Rectal smooth muscle tissue (tissue), 1 donor: ENCODE results near the gene CNST.
"Not testable (repeated sequence)": the region's sequence is repeated elsewhere in the genome, so short reads cannot be mapped to it uniquely, and the experiment has no call there.

ENCODE experiments used
- H3K27ac ChIP-seq: one replicate; pipeline ENCODE4 v1.7.0; 2013; ENCODE audit warnings: low read depth, low read length, inconsistent platforms
- H3K27me3 ChIP-seq: one replicate; pipeline ENCODE4 v1.7.0; 2013; ENCODE audit warnings: low read length; ENCODE audit not compliant: control insufficient read depth, insufficient read depth
- H3K36me3 ChIP-seq: one replicate; pipeline ENCODE4 v1.7.0; 2013; ENCODE audit warnings: low read length; ENCODE audit not compliant: control insufficient read depth, insufficient read depth
- H3K4me1 ChIP-seq: one replicate; pipeline ENCODE4 v1.7.0; 2013; ENCODE audit warnings: low read length; ENCODE audit not compliant: control insufficient read depth, insufficient read depth
- H3K4me3 ChIP-seq: one replicate; pipeline ENCODE4 v1.7.0; 2013; ENCODE audit warnings: low read length
- H3K9ac ChIP-seq: one replicate; pipeline ENCODE4 v1.7.0; 2013; ENCODE audit warnings: low read length

Gene CNST

GRCh38 chr1:246564839-246565750 lies 1.2 kb upstream of the CNST start:
- no peak overlapping the region for H3K9ac ChIP-seq
- H3K27me3 ChIP-seq = no peaks in the 10 kb centered on the region
- H3K4me3 ChIP-seq = peak overlapping the region; percentile 91
- peak overlapping the region; percentile 2 for H3K27ac ChIP-seq
- H3K36me3 ChIP-seq = no peaks in the 10 kb centered on the region
- H3K4me1 ChIP-seq = no peaks in the 10 kb centered on the region

- Histone ChIP-seq H3K27me3 (no peaks in the 10 kb centered on the region), H3K36me3 (no peaks in the 10 kb centered on the region), H3K4me1 (no peaks in the 10 kb centered on the region), H3K4me3 (peak overlapping the region; percentile 91), H3K27ac (peak overlapping the region; percentile 2), H3K9ac (no peak overlapping the region)
Measured at GRCh38 chr1:246565751-246566127, 517 bp upstream of the CNST start.

GRCh38 chr1:246566813-246567645 lies 773 bp downstream of the CNST start:
- Histone ChIP-seq H3K27me3 (no peaks in the 10 kb centered on the region), H3K4me3 (peak overlapping the region; percentile 91), H3K27ac (peak overlapping the region; percentile 85), H3K4me1 (no peaks in the 10 kb centered on the region), H3K9ac (peak overlapping the region; percentile 92), H3K36me3 (no peaks in the 10 kb centered on the region)

GRCh38 chr1:246567646-246568235 lies 1.5 kb downstream of the CNST start:
- no peaks in the 10 kb centered on the region for H3K36me3 ChIP-seq
- no peaks in the 10 kb centered on the region for H3K4me1 ChIP-seq
- peak overlapping the region; percentile 91 for H3K4me3 ChIP-seq
- H3K27ac ChIP-seq = peak overlapping the region; percentile 85
- no peak overlapping the region for H3K9ac ChIP-seq
- no peaks in the 10 kb centered on the region for H3K27me3 ChIP-seq

- H3K4me3 ChIP-seq = peak overlapping the region; percentile 11
- no peak overlapping the region for H3K27ac ChIP-seq
- no peaks in the 10 kb centered on the region for H3K36me3 ChIP-seq
- H3K27me3 ChIP-seq = no peaks in the 10 kb centered on the region
- H3K4me1 ChIP-seq = peaks cover 6% of the 10 kb centered on the region
- no peak overlapping the region for H3K9ac ChIP-seq
Measured at GRCh38 chr1:246569248-246570238, 3.3 kb downstream of the CNST start.

GRCh38 chr1:246571309-246571708 lies 5.1 kb downstream of the CNST start:
- not testable (repeated sequence) for H3K9ac ChIP-seq, H3K4me3 ChIP-seq, H3K27ac ChIP-seq, H3K4me1 ChIP-seq, H3K36me3 ChIP-seq, H3K27me3 ChIP-seq

- Histone ChIP-seq H3K4me3 (no peak overlapping the region), H3K36me3 (no peaks in the 10 kb centered on the region), H3K4me1 (peaks cover 6% of the 10 kb centered on the region), H3K27me3 (no peaks in the 10 kb centered on the region), H3K9ac (no peak overlapping the region), H3K27ac (no peak overlapping the region)
Measured at GRCh38 chr1:246571953-246572352, 5.7 kb downstream of the CNST start.

GRCh38 chr1:246572785-246573184 lies 6.5 kb downstream of the CNST start:
- Histone ChIP-seq H3K4me3 (no peak overlapping the region), H3K27ac (no peak overlapping the region), H3K4me1 (peaks cover 9% of the 10 kb centered on the region), H3K36me3 (no peaks in the 10 kb centered on the region), H3K27me3 (no peaks in the 10 kb centered on the region), H3K9ac (no peak overlapping the region)

- H3K4me3 ChIP-seq = no peak overlapping the region
- no peak overlapping the region for H3K9ac ChIP-seq
- H3K36me3 ChIP-seq = no peaks in the 10 kb centered on the region
- no peak overlapping the region for H3K27ac ChIP-seq
- H3K4me1 ChIP-seq = peaks cover 14% of the 10 kb centered on the region
- H3K27me3 ChIP-seq = no peaks in the 10 kb centered on the region
Measured at GRCh38 chr1:246573491-246573890, 7.2 kb downstream of the CNST start.

GRCh38 chr1:246576709-246577032 lies 10.4 kb downstream of the CNST start:
- H3K36me3 ChIP-seq = no peaks in the 10 kb centered on the region
- H3K27me3 ChIP-seq = no peaks in the 10 kb centered on the region
- H3K4me1 ChIP-seq = peaks cover 25% of the 10 kb centered on the region
- H3K9ac ChIP-seq = no peak overlapping the region
- H3K4me3 ChIP-seq = no peak overlapping the region
- no peak overlapping the region for H3K27ac ChIP-seq

GRCh38 chr1:246577082-246577719 lies 10.9 kb downstream of the CNST start:
- H3K27me3 ChIP-seq = no peaks in the 10 kb centered on the region
- H3K4me3 ChIP-seq = no peak overlapping the region
- no peaks in the 10 kb centered on the region for H3K36me3 ChIP-seq
- H3K27ac ChIP-seq = peak overlapping the region; percentile 4
- H3K9ac ChIP-seq = no peak overlapping the region
- H3K4me1 ChIP-seq = peaks cover 27% of the 10 kb centered on the region
